GM15510 (cell line): ENCODE results near the gene IRAK1.

Source experiments
- POLR2A ChIP-seq: IDR thresholded peaks from 3 replicates; pipeline ENCODE4 v1.6.1; 2011; ENCODE audit warnings: borderline replicate concordance; ENCODE audit not compliant: insufficient read length; ENCODE audit errors: extremely low read depth

Gene IRAK1

DNA sequence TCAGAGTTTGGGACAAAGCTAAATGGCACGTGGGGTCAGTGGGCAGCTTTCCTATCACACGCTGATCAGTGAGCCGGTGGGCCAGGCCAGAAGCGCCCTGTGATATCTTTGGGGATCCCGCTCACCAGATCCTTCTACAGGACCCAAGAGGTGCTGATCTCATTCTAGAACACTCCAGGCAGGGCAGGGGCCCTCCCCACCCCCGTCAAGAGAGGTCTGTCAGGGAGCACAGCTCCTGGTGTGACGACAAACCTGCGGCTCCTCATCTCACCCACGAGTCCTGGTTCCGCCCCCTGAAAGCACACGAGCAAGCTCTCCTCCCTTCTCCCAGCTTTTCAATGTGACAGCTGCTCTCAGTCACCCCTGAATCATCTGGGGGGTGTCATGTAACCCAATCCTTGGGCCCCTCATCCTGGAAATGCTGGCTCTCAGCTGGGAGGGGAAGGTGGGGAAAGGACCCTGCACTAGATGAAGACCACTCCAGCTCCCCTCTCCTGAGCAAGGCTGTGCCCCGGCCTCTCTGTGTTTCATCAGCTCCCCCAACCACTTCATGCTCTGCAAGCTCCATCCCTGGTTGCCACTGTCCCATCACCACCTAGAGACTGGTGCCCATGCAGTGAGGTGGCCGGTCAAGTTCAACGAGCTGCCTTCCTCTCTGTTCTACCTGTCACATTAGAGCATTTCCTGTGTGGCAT is 52.7 kb downstream of the IRAK1 start:
- no peak for TF ChIP-seq POLR2A

DNA sequence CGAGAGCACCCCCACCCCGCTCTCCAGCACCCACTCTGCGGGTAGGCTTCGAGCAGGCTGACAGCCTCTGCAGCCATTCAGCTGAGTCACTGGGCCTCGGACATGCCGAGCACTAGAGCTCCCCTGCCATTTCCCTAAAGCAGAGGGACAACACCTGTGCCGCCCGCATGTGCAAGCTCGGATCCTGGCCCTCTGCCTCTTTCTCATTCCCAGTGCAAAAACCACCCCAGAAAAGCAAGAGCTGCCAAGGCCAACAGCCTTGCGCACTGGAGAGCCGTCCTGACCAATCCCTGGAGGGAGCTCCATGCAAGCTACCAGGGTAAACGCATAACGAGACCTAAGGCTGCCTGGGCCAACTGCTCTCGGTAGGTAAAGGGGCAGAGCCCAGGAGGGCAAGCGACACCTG is 53.4 kb downstream of the IRAK1 start:
- TF ChIP-seq POLR2A = no peak

DNA sequence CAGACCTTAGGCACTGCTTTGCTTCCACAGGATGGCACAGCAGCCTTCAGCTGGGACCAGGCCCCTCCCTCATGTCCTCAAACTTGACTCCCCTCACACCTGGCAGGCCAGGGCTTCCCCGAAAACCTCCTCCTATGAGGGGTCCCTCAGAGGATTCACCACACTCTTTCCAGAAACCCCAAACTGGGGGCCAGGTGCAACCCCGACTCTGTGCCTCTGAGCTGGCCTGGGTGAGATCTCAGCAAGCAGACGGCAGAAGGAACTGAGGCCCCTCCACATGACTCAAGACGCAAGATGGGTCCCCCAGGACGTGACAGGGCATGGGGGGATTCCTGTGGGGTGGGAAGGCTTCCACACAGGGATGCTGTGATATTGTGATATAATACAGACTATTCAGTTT is 54.3 kb downstream of the IRAK1 start:
- no peak for TF ChIP-seq POLR2A

DNA sequence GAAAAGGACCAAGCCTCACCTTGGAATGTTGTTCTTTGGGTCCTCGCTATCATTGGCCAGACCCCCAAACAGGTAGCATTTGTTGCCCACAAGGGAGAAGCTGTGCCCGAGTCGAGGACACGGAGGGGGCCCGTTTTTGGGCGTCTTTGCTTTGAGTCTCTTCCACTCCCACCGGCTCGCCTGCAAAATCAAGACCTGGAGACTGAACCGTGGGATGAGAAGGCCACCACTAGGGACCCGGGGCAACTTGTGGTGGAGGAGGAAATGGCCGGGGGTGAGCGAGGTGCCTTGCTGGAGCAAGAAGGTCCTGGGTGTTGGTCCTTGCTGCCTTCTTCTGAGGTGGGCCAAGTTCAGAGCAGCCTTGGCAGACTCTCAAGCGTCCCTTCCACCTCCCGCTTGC is 55.6 kb downstream of the IRAK1 start:
- TF ChIP-seq POLR2A = no peak

DNA sequence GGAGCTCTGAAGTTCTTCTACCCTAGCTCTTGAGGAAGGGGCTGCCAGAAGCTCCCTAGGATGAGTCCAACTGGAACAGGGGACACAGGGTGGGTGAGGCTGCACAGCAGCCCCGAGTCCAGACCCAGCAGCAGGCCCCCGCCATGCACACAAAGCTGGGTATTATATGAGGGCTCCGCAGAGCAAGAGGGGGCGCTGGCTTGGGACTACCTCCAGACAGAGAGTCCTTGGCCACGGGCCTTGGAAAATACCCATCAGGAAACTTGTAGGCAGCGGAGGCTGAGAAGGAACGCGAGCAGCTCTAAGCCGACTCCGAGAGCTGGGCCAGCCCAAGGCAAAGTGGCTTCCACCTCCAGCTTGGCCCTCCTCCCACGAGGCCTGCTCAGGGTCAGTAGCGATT is 56.2 kb downstream of the IRAK1 start:
- no peak for TF ChIP-seq POLR2A

DNA sequence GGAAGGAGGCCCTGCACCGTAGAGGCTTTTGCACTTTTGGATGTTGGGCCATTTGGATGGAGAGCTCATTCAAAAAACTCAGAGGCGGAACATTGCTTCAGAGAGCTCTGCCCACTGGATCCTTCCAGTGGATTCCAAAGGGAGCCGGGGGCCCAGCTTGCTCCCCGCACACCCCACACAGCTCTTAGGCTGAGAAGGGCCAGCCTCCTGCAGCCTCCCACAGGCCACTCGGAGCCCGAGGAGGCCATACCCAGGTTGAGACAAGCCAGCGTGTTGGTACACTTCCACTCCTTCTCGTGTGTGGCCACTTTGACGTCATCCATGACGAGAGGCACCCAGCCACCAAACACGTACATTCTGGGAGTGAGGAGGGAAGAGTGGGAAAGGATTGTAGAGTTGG is 58.4 kb downstream of the IRAK1 start:
- TF ChIP-seq POLR2A = no peak

DNA sequence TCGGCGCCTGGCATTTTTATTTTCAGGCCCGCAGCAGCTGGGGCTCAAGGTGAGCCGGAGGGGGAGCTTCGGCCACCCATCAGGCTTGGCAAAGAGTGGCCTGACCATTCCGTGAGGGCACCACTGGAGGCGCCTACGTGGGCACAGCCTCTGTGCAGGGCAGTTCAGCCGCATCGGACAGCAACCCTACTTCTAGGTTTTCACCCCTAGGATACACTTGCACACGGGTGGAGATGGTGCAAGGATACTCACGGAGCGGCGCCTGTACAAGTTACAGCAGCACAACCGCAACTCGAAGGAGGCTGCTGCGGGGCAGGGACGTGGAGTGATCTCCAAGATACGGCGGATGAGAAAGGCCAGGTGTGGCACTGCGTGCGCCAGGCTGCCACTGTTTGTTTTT is 58.9 kb downstream of the IRAK1 start:
- no peak for TF ChIP-seq POLR2A
